Neural progenitor cell (in vitro differentiated cells): ENCODE data around the gene MAGI1.

Source experiments
- CTCF ChIP-seq: fragments of 200-600 bp; sonication (generic); IDR thresholded peaks from 2 replicates; pipeline ENCODE4 v1.5.1; 2017; ENCODE audit warnings: antibody characterized with exemption, mild to moderate bottlenecking
- EZH2 ChIP-seq: fragments of 200-600 bp; sonication (generic); IDR thresholded peaks from 2 replicates; pipeline ENCODE4 v1.6.1; 2017; ENCODE audit warnings: antibody characterized with exemption, mild to moderate bottlenecking, moderate library complexity

- no peak for TF ChIP-seq CTCF
- TF ChIP-seq EZH2: no peak
These were observed 442.8 kb downstream of the MAGI1 start for GRCh38 chr3:65596029-65596300.
